Right lobe of liver (tissue), 6 donors: ENCODE data around the gene FAM89B. TPM values are rescaled to one million over a fixed set of nuclear protein-coding genes. Genes with fewer than 3 reads are reported as not detected.

ENCODE experiments used
- ATAC-seq, 4 donors: fragments of 200-7000 bp; cut with Tn5 transposase; one replicate each; pipeline ENCODE4 v1.9.1; 2020; ENCODE audit warnings: mild to moderate bottlenecking in 4 of 4, moderate library complexity in 4 of 4
- DNase-seq, 3 donors: peaks; one replicate each; pipeline ENCODE4 v3.0.0-alpha.2; 2020
- H3K27ac ChIP-seq, 3 donors: fragments of 200-600 bp; one replicate each; pipeline ENCODE4 v1.8.0; 2022
- H3K27me3 ChIP-seq, 2 donors: fragments of 200-600 bp; one replicate each; pipeline ENCODE4 v1.8.0; 2022
- H3K36me3 ChIP-seq, 4 donors: fragments of 200-600 bp; sonication (generic) in 1 of 4; one replicate each; pipeline versions ENCODE4 v1.5.1 to v1.8.0; 2017 to 2022; ENCODE audit warnings: control low read depth in 1 of 4
- H3K4me1 ChIP-seq, 4 donors: fragments of 200-600 bp; sonication (generic) in 1 of 4; one replicate each; pipeline versions ENCODE4 v1.5.1 to v1.8.0; 2017 to 2022; ENCODE audit warnings: control low read depth in 1 of 4
- H3K4me3 ChIP-seq, 3 donors: fragments of 200-600 bp; one replicate each; pipeline ENCODE4 v1.8.0; 2022
- H3K9me3 ChIP-seq, 4 donors: fragments of 200-600 bp; sonication (generic) in 1 of 4; one replicate each; pipeline versions ENCODE4 v1.5.1 to v1.8.0; 2017 to 2022; ENCODE audit warnings: control low read depth in 1 of 4
- CTCF ChIP-seq, 4 donors: fragments of 200-600 bp in 3 of 4; fragments of 450-650 bp in 1 of 4; IDR thresholded peaks; one replicate each; pipeline versions ENCODE4 v1.5.1 to v1.8.0; 2016 to 2022; ENCODE audit warnings: antibody characterized with exemption in 4 of 4, mild to moderate bottlenecking in 2 of 4
- POLR2A ChIP-seq: fragments of 450-650 bp; IDR thresholded peaks from one replicate; pipeline ENCODE4 v1.6.1; 2017; ENCODE audit warnings: antibody characterized with exemption, mild to moderate bottlenecking
- WGBS: methylation state at CpG from one replicate; pipeline ENCODE4 v1.1.6; 2018; ENCODE audit warnings: low coverage, low lambda C conversion rate; ENCODE audit not compliant: insufficient coverage; ENCODE audit errors: missing lambda C conversion rate; 5-methylcytosine and 5-hydroxymethylcytosine counted together
- intact Hi-C, 2 donors: fragments of 100-400 bp; cut with DNase I; formaldehyde crosslinking; loops; one replicate each; pipeline versions ENCODE4 v1.11.2 to v1.14.1; 2022
- total RNA-seq, 6 experiments: library from RNA; depleted of rRNA in 2 of 6; stranded (reverse); fragments of >200 nt in 2 of 6; fragmentation: NEBNext Ultra II Directional in 3 of 6; extraction: Animal tissue kit (Norgen Biotek cat#: 25700) in 3 of 6; gene quantifications; one replicate each; pipeline versions ENCODE4 v1.1.0 to v1.2.4, GENCODE V29; 2016 to 2023
- donor health status: DM: no; HTN: yes; CAD: no.
- donor health status: DM: no; HTN: no; CAD: no.
- donor health status: DM: no; HTN: no; CAD: no.
- donor health status: DM: no; HTN: yes; CAD: no.
- donor health status: DM: no; HTN: yes; CAD: no.

The FAM89B gene
- total RNA-seq, 6 experiments from 2014 or later, result 12.8 to 20.6 (median 14.6) TPM

GRCh38 chr11:65578134-65578533 is 5.8 kb downstream of the FAM89B start:
- intact Hi-C loops, result loop anchor here in 1 of 2 donors (5.0 kb wide), 1 partner anchor 36 kb away; no protein-coding TSS in a partner anchor
- TF ChIP-seq POLR2A (no peak), CTCF (IDR thresholded peaks at IDR 0.05) (no peak)
- Histone ChIP-seq H3K4me3 (peak overlapping the region in 1 of 3 donors; percentile 70), H3K27ac (peak overlapping the region in 1 of 3 donors; percentile 88), H3K4me1 (peaks cover 0 to 32% (median 7%) of the 10 kb centered on the region in 4 donors), H3K9me3 (no peaks in the 10 kb centered on the region), H3K36me3 (no peaks in the 10 kb centered on the region), H3K27me3 (no peaks in the 10 kb centered on the region)
- peak in 1 of 3 donors; percentile 24 for DNase-seq
- 90% methylated on average over 1 of the region's 7 CpGs for WGBS
- ATAC-seq, result no peak

- DNase-seq (peak in 1 of 3 donors; percentile 31), ATAC-seq (no peak)
- Histone ChIP-seq H3K4me1 (peaks cover 0 to 26% (median 3%) of the 10 kb centered on the region in 4 donors), H3K27ac (no peak overlapping the region), H3K9me3 (no peaks in the 10 kb centered on the region), H3K27me3 (no peaks in the 10 kb centered on the region), H3K36me3 (no peaks in the 10 kb centered on the region), H3K4me3 (no peak overlapping the region)
- TF ChIP-seq CTCF (IDR thresholded peaks at IDR 0.05), result no peak
- no peak for TF ChIP-seq POLR2A
- 86% methylated on average over 3 of the region's 3 CpGs for WGBS
- intact Hi-C loops, result loop anchor here in 1 of 2 donors (5.0 kb wide), 1 partner anchor 36 kb away; no protein-coding TSS in a partner anchor
Measured at GRCh38 chr11:65578667-65579066, 6.3 kb downstream of the FAM89B start.

- no peaks in the 10 kb centered on the region for H3K9me3 ChIP-seq
- ATAC-seq (no peak), DNase-seq (no peak)
- H3K36me3 ChIP-seq, result no peaks in the 10 kb centered on the region
- H3K27me3 ChIP-seq, result no peaks in the 10 kb centered on the region
- no peak for TF ChIP-seq POLR2A
- 76% methylated on average over 3 of the region's 4 CpGs for WGBS
- no peak overlapping the region for H3K27ac ChIP-seq
- H3K4me3 ChIP-seq, result no peak overlapping the region
- intact Hi-C loops, result loop anchor here in 1 of 2 donors (5.0 kb wide), 1 partner anchor 37 kb away; no protein-coding TSS in a partner anchor
- peaks cover 0 to 21% (median 0%) of the 10 kb centered on the region in 4 donors for H3K4me1 ChIP-seq
Measured at GRCh38 chr11:65579291-65579690, 7.0 kb downstream of the FAM89B start.

- intact Hi-C loops, result no loop called here
- Histone ChIP-seq H3K27me3 (no peaks in the 10 kb centered on the region), H3K4me1 (peaks cover 0 to 13% (median 0%) of the 10 kb centered on the region in 4 donors), H3K27ac (no peak overlapping the region), H3K9me3 (no peaks in the 10 kb centered on the region), H3K4me3 (no peak overlapping the region), H3K36me3 (no peaks in the 10 kb centered on the region)
- WGBS, result 100% methylated on average over 2 of the region's 19 CpGs
- DNase-seq, result no peak
- no peak for ATAC-seq
- TF ChIP-seq POLR2A (no peak), CTCF (IDR thresholded peaks at IDR 0.05) (no peak)
Measured at GRCh38 chr11:65580031-65580692, 7.8 kb downstream of the FAM89B start.

GRCh38 chr11:65580756-65581155 is 8.4 kb downstream of the FAM89B start:
- Histone ChIP-seq H3K9me3 (no peaks in the 10 kb centered on the region), H3K27me3 (no peaks in the 10 kb centered on the region), H3K36me3 (no peaks in the 10 kb centered on the region), H3K4me3 (no peak overlapping the region), H3K4me1 (peaks cover 0 to 9% (median 0%) of the 10 kb centered on the region in 4 donors), H3K27ac (no peak overlapping the region)
- DNase-seq (no peak), ATAC-seq (no peak)
- no CpG with 5 or more reads among the region's 8 CpGs for WGBS
- intact Hi-C loops, result no loop called here
- TF ChIP-seq POLR2A (no peak), CTCF (IDR thresholded peaks at IDR 0.05) (no peak)
